ENCODE measurements around the gene KANK2.

KANK2 gene

GRCh38 chr19:11225172-11225571 is 27.8 kb upstream of the KANK2 start:
- no peak for FAIRE-seq

GRCh38 chr19:11224429-11224828 is 27.1 kb upstream of the KANK2 start:
- FAIRE-seq, result no peak

GRCh38 chr19:11223200-11223599 is 25.9 kb upstream of the KANK2 start:
- no peak for FAIRE-seq

GRCh38 chr19:11221082-11221598 is 23.8 kb upstream of the KANK2 start:
- no peak for FAIRE-seq

GRCh38 chr19:11214387-11214786 is 17.0 kb upstream of the KANK2 start:
- no peak for FAIRE-seq

GRCh38 chr19:11210656-11210928 is 13.2 kb upstream of the KANK2 start:
- no peak for FAIRE-seq

- FAIRE-seq, result no peak
Observed at GRCh38 chr19:11209839-11210655, 12.7 kb upstream of the KANK2 start.

GRCh38 chr19:11208561-11209471 is 11.5 kb upstream of the KANK2 start:
- FAIRE-seq, result no peak

GRCh38 chr19:11205939-11206570 is 8.7 kb upstream of the KANK2 start:
- no peak for FAIRE-seq

GRCh38 chr19:11204943-11205349 is 7.6 kb upstream of the KANK2 start:
- FAIRE-seq, result no peak

GRCh38 chr19:11204076-11204602 is 6.8 kb upstream of the KANK2 start:
- FAIRE-seq, result no peak

GRCh38 chr19:11203194-11204075 is 6.1 kb upstream of the KANK2 start:
- FAIRE-seq, result no peak

GRCh38 chr19:11202488-11203193 is 5.3 kb upstream of the KANK2 start:
- FAIRE-seq, result no peak

GRCh38 chr19:11201791-11202190 is 4.4 kb upstream of the KANK2 start:
- no peak for FAIRE-seq

- no peak for FAIRE-seq
Observed at GRCh38 chr19:11200931-11201330, 3.6 kb upstream of the KANK2 start.

- FAIRE-seq, result no peak
Observed at GRCh38 chr19:11200015-11200574, 2.8 kb upstream of the KANK2 start.

- no peak for FAIRE-seq
Observed at GRCh38 chr19:11199517-11199916, 2.2 kb upstream of the KANK2 start.

GRCh38 chr19:11198769-11199424 is 1.6 kb upstream of the KANK2 start:
- FAIRE-seq, result no peak

GRCh38 chr19:11198175-11198534 is 810 bp upstream of the KANK2 start:
- FAIRE-seq, result no peak
